Activated CD4-positive, alpha-beta T cell treated with anti-CD3 and anti-CD28 coated beads for 1 hour (primary cell): ENCODE results near the gene CLDN10.

ENCODE experiments used
- DNase-seq: peaks from one replicate; pipeline ENCODE4 v3.0.0-alpha.2; 2020

The CLDN10 gene

GRCh38 chr13:95603887-95604555 is 51.5 kb downstream of the CLDN10 start:
- DNase-seq, result no peak

GRCh38 chr13:95604556-95604915 is 52.0 kb downstream of the CLDN10 start:
- DNase-seq, result no peak

DNA sequence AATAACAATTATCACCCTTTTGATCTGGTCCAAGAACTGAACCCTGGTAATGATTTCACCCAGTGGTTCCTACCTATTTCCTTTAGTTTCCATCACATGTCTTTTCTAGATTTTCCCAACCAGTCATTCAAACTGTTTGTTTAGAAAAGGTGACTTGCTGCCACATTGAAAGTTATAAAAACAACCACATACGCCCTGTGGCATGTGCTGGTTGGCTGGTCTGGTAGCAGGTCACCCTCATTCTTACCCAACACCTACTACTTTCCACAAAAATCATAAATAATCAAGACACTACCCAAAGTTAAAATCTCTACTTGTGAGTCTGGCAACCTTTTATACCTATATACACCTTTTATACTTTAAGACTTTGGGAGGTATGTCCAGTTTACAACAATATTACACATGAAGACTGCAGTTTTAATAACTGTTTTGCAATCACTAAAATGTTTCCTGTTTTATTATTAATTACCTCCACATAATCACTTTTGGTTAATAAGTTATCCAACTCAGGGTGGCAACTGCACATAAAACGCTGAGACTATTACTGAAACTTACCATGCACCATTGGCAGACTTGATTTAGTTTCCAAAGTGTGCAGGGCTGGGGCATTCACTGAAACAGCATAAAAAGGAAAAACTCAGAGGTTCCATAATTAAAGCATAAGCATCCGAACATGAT is 53.1 kb downstream of the CLDN10 start:
- DNase-seq, result no peak

- DNase-seq, result no peak
Observed at GRCh38 chr13:95607366-95607765, 54.8 kb downstream of the CLDN10 start.

GRCh38 chr13:95608640-95609323 is 56.3 kb downstream of the CLDN10 start:
- no peak for DNase-seq

DNA sequence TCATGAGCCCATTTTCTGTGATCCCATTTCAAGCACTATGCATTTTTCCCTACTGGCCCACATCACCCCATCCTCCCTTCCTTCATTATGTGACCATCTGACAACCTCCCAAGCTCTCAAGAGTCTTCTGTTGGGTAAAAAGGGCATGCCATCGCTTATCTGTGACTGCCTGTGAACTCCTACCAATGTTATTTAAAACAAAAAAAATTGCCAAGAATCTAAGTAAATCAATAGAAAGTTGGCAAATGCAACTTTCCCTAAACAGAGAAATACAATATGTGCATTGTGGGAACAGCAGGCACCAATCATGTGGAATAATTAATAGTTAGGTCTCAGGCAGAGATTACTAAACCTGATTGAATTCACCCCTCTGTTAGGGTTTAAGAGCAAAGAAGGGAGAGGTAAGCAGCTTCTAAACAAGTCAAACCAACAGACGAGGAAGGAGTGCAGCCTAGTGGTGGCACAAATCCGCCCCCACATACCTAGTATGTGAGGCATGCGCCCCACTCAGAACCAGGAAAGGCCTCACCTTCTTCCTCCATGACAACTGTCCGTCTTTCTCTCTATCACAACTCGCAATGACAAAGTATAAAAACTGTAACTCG is 62.2 kb downstream of the CLDN10 start:
- no peak for DNase-seq

GRCh38 chr13:95615539-95615938 is 63.0 kb downstream of the CLDN10 start:
- DNase-seq, result no peak

DNA sequence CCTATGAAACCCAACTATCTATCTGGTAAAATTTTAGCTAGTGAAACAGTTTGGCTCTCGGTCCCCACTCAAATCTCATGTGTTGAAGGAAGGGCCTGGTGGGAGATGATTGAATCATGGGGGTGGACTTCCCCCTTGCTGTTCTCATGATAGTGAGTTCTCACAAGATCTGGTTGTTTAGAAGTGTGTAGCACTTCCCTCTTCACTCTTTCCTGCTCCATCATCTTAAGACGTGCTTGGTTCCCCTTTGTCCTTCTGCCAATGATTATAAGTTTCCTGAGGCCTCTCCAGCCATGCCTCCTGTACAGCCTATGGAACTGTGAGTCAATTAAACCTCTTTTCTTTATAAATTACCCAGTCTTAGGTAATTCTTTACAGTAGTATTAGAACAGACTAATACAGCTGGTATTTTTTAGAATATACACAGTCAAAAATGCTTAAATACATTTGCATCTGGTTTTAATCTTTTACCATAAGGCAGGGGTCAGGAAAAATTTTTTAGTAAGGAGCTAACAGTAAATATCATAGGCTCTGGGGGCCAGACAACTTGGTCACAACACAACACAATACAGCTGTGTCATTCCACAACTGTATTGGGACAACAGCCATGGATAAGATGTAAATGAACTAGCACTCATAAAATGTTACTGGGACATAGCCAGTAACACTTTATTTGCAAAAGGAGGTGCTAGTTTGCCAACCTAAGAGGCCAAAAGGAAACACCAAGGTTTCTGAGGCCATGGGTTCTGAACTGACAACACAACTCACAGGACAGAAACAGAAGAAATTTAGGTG is 67.7 kb downstream of the CLDN10 start:
- DNase-seq, result no peak

- no peak for DNase-seq
Observed at GRCh38 chr13:95620825-95621498, 68.4 kb downstream of the CLDN10 start.

DNA sequence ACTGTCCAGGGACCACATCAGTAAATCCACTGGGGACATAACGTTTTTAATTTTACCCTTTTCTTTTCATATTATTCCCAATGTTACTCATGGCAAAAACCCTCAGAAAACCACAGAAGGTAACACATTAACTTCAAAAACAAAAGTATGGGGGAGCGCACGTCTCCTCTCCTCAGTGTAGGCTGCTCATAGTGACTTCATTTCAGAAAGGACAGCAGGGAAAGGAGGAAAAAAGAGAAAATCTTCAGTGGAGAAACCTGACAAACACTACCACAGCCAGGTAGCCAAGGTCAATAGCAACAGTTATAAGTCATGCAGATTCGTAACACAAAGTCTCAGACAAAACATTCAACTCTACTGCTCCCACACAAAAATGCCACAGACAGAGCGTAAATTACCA is 70.6 kb downstream of the CLDN10 start:
- no peak for DNase-seq

GRCh38 chr13:95624020-95624419 is 71.5 kb downstream of the CLDN10 start:
- no peak for DNase-seq

DNA sequence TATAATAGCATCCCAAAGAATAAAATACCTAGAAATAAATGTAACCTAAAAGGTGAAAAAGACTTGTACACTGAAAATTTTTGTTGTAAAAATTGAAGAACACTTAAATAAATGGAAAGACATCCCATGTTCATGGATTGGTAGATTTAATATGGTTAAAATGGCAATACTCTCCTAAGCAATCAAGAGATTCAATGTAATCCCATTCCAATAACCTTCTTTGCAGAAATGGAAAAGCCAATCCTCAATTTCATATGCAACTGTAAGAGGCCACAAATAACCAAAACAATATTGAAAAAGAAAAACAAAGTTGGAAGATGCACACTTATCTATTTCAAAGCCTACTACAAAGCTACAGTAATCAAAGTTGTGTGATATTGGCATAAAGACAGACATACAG is 74.2 kb downstream of the CLDN10 start:
- no peak for DNase-seq

GRCh38 chr13:95627590-95627989 is 75.1 kb downstream of the CLDN10 start:
- no peak for DNase-seq

DNA sequence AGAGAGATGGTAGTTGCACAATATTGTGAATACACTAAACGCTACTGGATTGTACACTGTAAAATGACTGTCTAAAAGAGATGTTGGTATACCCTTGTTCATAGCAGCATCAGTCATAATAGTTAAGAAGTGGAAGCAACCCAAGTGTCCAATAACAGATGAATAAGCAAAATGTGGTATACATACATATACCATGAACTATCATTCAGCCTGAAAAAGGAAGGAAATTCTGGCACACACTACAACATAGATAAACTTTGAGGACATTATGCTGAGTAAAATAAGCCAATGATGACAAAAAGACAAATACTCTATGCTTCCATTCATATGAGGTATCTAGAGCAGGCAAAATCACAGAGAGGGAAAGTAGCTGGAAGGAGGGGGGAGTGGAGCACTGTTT is 76.0 kb downstream of the CLDN10 start:
- DNase-seq, result no peak

GRCh38 chr13:95629071-95629470 is 76.6 kb downstream of the CLDN10 start:
- DNase-seq, result no peak
